GM21515 (cell line): ENCODE results near the gene NALCN.

ENCODE experiments used
- ATAC-seq: cut with Tn5 transposase; IDR thresholded peaks from one replicate; pipeline ENCODE4 v1.9.1; 2021; ENCODE audit not compliant: unreplicated experiment

NALCN gene

DNA sequence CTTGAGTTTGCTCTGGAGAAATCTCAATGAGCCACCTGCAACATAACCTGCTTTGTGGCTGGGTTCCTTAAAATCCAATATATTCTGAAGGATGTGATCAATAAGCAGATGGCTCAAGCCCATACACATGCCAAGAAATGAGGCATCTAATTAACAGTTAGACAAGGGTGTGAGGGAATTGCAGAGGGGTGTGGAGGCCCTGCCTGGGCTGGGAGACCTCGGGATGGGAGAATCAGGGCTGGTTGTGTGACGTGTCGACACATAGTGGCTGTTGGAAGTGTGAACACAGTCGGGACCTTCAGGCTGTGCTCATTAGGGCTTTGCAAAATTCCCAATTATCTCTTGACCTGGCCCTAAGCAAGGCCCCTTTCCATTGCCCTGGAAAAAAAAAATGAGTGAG is 379.8 kb downstream of the NALCN start:
- no peak for ATAC-seq

DNA sequence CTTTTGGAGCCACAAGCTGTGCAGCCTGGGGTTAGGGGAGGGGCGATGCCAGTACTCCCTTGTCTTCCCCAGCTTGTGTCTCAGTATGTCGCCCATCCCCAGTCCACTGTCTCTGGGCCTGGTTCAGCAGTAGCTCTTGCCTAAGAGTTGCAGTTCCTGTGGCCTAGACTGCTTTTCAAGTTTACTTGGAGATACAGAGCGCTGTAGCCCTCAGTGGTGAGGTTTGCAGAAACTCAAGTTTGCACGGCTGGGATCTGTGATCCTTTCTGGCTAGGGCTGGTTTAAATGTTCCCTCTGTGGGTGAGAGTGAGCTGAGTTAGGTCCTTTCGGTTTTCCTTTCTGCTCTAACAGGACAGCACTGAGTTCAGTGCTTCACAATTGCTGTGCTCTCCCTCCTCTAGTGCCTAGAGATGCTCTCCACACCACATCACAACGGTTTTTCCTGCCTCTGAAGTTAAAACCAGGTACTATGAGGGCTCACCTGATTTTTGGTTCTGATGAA is 381.1 kb downstream of the NALCN start:
- ATAC-seq: no peak

GRCh38 chr13:101026736-101027398 is 389.4 kb downstream of the NALCN start:
- no peak for ATAC-seq

- ATAC-seq: no peak
Measured at GRCh38 chr13:101026328-101026727, 390.0 kb downstream of the NALCN start.

DNA sequence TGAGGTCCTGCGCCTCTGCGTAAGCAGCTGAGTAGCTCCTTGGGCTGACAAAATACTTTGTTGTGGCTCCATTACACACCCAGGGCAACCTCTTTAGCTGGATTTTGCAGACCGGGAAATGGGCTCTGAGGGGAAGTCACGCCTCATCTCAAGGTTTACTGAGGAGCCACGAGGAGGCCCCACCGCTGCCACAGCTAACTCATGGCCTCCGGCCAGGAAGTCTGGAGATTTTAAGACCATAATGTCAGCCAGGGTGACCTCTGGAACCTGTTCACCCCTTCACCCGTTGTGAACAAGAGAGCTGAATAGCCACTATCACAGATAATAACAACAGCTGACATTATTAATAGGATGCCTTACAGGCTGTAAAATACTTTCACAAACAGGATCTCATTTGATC is 390.4 kb downstream of the NALCN start:
- ATAC-seq: no peak

DNA sequence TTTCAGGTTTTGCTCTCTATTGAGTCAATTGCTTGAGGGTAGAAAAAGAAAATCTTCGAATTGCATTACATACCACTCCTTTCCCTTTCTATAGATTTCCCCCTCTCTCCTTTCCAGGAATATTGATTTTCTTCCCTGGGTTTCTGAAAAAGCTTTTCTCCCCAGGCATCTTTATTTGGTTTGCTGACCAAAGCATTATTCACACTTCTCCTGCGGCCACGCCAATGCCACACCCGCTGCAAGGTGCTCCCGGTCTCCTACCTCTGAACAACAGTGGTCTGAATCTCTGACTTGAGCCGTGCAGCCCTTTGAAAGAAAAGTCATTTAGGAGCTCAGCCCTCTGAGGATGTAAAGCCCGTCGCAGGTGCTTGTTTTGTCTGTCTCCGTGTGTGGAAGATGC is 390.8 kb downstream of the NALCN start:
- ATAC-seq: no peak

DNA sequence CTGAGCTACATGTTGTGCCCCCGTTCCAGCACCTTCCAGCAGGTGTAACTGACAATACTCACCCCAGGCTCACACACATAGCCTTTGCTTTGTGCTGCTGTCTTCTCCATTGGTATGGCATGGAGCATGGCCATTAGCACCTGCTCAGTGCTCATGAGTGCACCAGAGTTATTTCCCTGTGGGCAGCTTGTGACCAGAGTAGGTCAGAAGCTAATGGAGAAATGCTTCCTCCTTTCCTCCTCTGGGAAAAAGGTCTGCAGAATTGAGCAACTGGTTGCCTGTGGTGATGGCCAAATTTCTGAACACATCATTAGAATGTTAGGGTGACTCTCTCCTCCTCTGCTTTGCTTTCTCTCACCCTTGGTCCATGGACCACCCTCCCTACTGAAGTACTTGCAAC is 397.2 kb downstream of the NALCN start:
- ATAC-seq: no peak

DNA sequence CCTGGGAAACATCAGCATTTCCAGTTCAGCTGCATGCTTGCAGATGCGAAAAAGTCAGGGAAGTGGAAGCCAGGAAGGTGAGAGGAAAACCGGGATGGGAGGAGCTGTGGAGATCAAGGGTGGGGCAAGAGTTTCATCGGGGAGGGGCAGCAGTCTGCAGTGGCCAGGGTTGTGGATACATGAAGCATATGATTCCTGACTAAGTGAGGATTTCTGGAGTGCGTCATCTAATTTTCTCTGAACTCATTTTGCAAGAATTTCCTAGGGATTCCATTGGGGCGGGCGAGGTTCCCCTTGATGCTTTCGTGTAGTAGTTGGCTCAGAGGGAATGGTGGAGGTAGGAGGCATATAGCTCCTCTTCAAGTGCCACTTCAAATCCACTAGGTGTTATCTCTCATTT is 397.6 kb downstream of the NALCN start:
- ATAC-seq: no peak

DNA sequence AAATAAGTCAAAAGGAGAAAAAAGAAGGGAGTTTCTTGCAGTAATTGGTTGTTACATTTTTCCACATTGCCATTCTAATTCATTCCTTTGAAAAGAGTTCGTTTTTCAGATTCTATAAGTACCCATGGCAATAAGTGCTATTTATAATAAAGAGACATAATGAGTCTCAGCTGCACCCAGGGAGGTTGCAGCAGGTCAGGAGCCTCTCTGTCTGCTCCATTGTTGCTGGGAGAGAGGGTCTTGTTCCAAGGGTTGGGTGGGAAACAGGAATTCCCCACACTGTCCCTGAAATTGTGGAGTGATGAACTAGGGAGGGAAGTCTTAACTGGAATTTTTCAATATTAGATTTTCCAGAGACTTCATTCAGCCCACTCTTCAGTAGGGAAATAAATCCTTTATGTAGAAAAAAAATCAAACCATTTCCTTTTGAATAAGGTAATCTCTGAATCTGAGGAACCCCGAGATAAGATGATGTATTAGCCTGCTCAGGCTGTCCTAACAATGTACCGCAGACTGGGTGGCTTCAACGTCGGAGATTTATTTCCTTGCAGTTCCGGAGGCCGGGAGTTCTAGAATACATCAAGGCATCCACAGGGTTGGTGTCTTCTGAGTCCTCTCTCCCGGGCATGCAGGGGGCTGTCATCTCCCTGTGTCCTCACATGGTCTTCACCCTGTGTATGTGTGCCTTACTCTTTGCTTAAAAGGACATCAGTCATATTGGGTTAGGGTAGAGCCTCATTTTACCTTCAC is 399.0 kb downstream of the NALCN start:
- no peak for ATAC-seq

DNA sequence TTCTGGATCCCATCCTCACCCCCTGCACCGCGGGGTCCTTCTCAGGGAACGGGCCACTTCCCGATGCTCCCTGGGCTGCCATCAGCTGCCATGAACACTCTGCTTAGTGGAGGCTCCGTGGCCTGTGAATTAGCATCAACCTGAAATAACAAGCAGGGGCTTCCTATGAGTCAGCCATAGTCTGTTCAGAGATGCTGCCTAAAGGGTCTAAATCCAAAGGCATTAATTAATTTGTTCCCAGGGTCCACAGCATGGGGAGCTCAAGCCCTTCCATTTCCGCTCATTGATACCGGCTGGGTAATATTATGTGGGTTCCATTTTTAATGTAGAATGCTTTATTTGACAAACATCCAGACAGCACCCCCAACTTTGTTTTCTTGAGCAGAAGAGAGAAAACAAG is 399.8 kb downstream of the NALCN start:
- ATAC-seq: no peak

DNA sequence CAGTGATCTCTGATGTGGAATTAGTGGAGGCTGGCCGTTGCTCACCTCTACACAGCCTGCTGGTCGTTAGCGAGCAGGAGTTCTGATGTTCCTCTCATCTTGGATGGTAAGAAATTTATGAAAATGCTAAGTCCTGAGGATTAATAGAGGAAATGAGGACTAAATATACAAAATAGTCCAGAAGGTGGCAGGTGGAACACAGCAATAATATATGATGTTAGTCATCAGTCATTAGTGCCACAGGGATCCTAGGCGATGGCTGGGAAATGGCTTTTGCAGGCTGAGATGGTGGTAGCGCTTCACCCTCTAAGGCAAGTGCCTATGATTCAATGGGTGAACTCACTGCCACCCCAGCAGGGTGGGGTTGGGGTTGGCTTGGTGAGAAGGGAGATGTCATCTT is 403.1 kb downstream of the NALCN start:
- no peak for ATAC-seq

DNA sequence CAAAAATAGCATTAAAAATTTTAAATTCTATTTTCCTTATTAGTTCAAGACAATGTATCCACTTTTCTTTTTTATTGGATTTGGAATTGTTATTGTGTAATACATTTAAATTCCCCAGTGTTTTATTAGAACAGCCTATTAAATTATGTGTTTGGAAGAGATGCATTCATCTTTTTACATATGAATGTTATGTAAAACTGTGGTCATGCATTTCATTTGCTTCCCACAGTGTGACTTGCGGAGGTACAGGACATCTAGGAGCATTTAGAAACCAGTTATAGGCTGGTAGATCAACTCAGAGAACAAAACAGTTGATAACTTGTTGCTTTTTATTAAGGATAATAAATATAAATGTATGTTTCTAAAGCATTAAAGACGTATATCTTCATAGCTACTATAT is 406.2 kb downstream of the NALCN start:
- no peak for ATAC-seq

DNA sequence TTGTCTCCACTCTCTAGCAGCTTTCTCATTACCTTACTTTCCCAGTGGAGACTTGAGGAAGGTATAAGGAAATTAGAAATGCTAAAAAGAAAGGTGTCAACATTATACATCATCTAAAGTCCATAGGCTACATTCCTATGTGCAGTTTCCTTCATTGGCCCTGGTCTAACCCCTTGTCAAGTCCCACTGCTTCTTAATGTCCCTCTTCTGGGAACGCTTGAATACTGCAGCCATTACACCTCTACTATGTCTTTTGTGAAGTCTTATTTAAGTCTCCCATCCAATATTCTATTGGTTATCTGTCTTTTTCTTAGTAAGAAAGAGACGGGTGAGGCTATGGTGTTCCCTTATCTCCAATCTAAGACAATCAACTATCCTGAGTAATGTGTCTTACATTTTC is 409.1 kb downstream of the NALCN start:
- ATAC-seq: no peak
